Renal cortical epithelial cell (primary cell): Measurements from ENCODE around the gene RBM39. TPM values are rescaled to one million over a fixed set of nuclear protein-coding genes. Genes with fewer than 3 reads are reported as not detected.
"Not testable (repeated sequence)": the region's sequence is repeated elsewhere in the genome, so short reads cannot be mapped to it uniquely, and the experiment has no call there.

Experiments used
- DNase-seq: peaks from one replicate; pipeline ENCODE4 v3.0.0-alpha.2; 2011; ENCODE audit warnings: low read depth
- total RNA-seq: library from RNA; depleted of rRNA; stranded (reverse); fragments of >200 nt; gene quantifications from 2 replicates; pipeline ENCODE4 v1.2.3, GENCODE V29; 2014

The RBM39 gene
- total RNA-seq, 1 donor from 2014 or later = 322 TPM

GRCh38 chr20:35726842-35727711 is 15.0 kb downstream of the RBM39 start:
- DNase-seq = no peak

- DNase-seq = no peak
Observed at GRCh38 chr20:35724321-35725230, 17.5 kb downstream of the RBM39 start.

GRCh38 chr20:35723652-35724320 is 18.3 kb downstream of the RBM39 start:
- not testable (repeated sequence) for DNase-seq

- DNase-seq = not testable (repeated sequence)
Observed at GRCh38 chr20:35723275-35723639, 18.8 kb downstream of the RBM39 start.

- DNase-seq = no peak
Observed at GRCh38 chr20:35721621-35722020, 20.4 kb downstream of the RBM39 start.

- DNase-seq = no peak
Observed at GRCh38 chr20:35721219-35721618, 20.8 kb downstream of the RBM39 start.

- DNase-seq = no peak
Observed at GRCh38 chr20:35720165-35721123, 21.6 kb downstream of the RBM39 start.

GRCh38 chr20:35719717-35720116 is 22.3 kb downstream of the RBM39 start:
- no peak for DNase-seq

GRCh38 chr20:35718972-35719635 is 23.0 kb downstream of the RBM39 start:
- no peak for DNase-seq

- not testable (repeated sequence) for DNase-seq
Observed at GRCh38 chr20:35718321-35718720, 23.7 kb downstream of the RBM39 start.

- DNase-seq = no peak
Observed at GRCh38 chr20:35716330-35716729, 25.7 kb downstream of the RBM39 start.

GRCh38 chr20:35715652-35716051 is 26.4 kb downstream of the RBM39 start:
- DNase-seq = no peak

GRCh38 chr20:35714127-35714526 is 27.9 kb downstream of the RBM39 start:
- DNase-seq = no peak

GRCh38 chr20:35713120-35713519 is 28.9 kb downstream of the RBM39 start:
- not testable (repeated sequence) for DNase-seq

- DNase-seq = no peak
Observed at GRCh38 chr20:35711588-35712209, 30.4 kb downstream of the RBM39 start.

- DNase-seq = no peak
Observed at GRCh38 chr20:35710884-35711587, 31.0 kb downstream of the RBM39 start.

GRCh38 chr20:35710039-35710438 is 32.0 kb downstream of the RBM39 start:
- no peak for DNase-seq

GRCh38 chr20:35709259-35709658 is 32.8 kb downstream of the RBM39 start:
- DNase-seq = no peak

- DNase-seq = no peak
Observed at GRCh38 chr20:35708502-35708901, 33.6 kb downstream of the RBM39 start.
